OCI-LY7 (cell line): ENCODE results near the gene GAST. TPM values are rescaled to one million over a fixed set of nuclear protein-coding genes. Genes with fewer than 3 reads are reported as not detected.
"Not testable (repeated sequence)": the region's sequence is repeated elsewhere in the genome, so short reads cannot be mapped to it uniquely, and the experiment has no call there.

ENCODE experiments used
- BruUV-seq: library from RNA; stranded (reverse); fragments of 400-500 nt; replicated peaks from 2 replicates; lab custom pipeline; 2021; lab: Mats Ljungman, UMichigan
- CTCF ChIA-PET: fragments of 300-600 bp; sonication (Branson Sonifier 250); formaldehyde crosslinking; loops from one replicate; lab custom pipeline; 2022; ENCODE audit warnings: antibody characterized with exemption; ENCODE audit not compliant: unreplicated experiment; lab: Charles Lee
- POLR2A ChIA-PET: fragments of 300-600 bp; sonication (Branson Sonifier 250); formaldehyde crosslinking; loops from one replicate; lab custom pipeline; 2022; ENCODE audit warnings: antibody characterized with exemption; lab: Charles Lee
- DNase-seq: peaks from one replicate; pipeline ENCODE4 v3.0.0-alpha.2; 2015; ENCODE audit warnings: low spot score
- H2AFZ ChIP-seq: fragments of 200-600 bp; sonication (generic), shearing (Covaris generic); 2 replicates; pipeline ENCODE4 v1.6.1; 2014; ENCODE audit warnings: mild to moderate bottlenecking, antibody characterized with exemption, low read length, moderate library complexity
- H3K27ac ChIP-seq: fragments of 200-600 bp; sonication (generic); 2 replicates; pipeline ENCODE4 v1.5.1; 2014; ENCODE audit warnings: mixed run types, low read depth, mild to moderate bottlenecking, moderate library complexity, low read length, inconsistent platforms; ENCODE audit not compliant: poor library complexity, severe bottlenecking
- H3K36me3 ChIP-seq: fragments of 200-600 bp; sonication (generic); 2 replicates; pipeline ENCODE4 v1.6.1; 2014; ENCODE audit warnings: mild to moderate bottlenecking, antibody characterized with exemption, low read length, moderate library complexity, mixed read lengths; ENCODE audit not compliant: insufficient read depth
- H3K4me1 ChIP-seq: fragments of 200-600 bp; sonication (generic); 2 replicates; pipeline ENCODE4 v1.5.1; 2014; ENCODE audit warnings: mild to moderate bottlenecking, low read length; ENCODE audit not compliant: insufficient read depth, poor library complexity, severe bottlenecking
- H3K4me2 ChIP-seq: fragments of 200-600 bp; sonication (generic); 2 replicates; pipeline ENCODE4 v1.6.1; 2014; ENCODE audit warnings: mild to moderate bottlenecking, low read length
- H3K4me3 ChIP-seq: fragments of 200-600 bp; sonication (generic); 2 replicates; pipeline ENCODE4 v1.5.1; 2014; ENCODE audit warnings: mild to moderate bottlenecking, low read depth, low read length; ENCODE audit not compliant: poor library complexity, severe bottlenecking
- H3K79me2 ChIP-seq: fragments of 200-600 bp; sonication (generic); 2 replicates; pipeline ENCODE4 v1.6.1; 2016; ENCODE audit warnings: low read depth, mild to moderate bottlenecking, low read length, moderate library complexity, mixed read lengths; ENCODE audit not compliant: insufficient read depth
- H3K9me2 ChIP-seq: fragments of 200-600 bp; sonication (generic); 2 replicates; pipeline ENCODE4 v1.6.1; 2016; ENCODE audit warnings: mild to moderate bottlenecking, low read length, mixed read lengths; ENCODE audit not compliant: insufficient read depth
- H3K9me3 ChIP-seq: fragments of 200-600 bp; sonication (generic); 2 replicates; pipeline ENCODE4 v1.6.1; 2014; ENCODE audit warnings: mild to moderate bottlenecking, mixed run types, low read length, mixed read lengths
- H4K20me1 ChIP-seq: fragments of 200-600 bp; sonication (generic); 2 replicates; pipeline ENCODE4 v1.6.1; 2014; ENCODE audit warnings: mild to moderate bottlenecking, antibody characterized with exemption, low read length, moderate library complexity, mixed read lengths; ENCODE audit not compliant: insufficient read depth
- EZH2phosphoT487 ChIP-seq: fragments of 200-600 bp; sonication (generic); IDR thresholded peaks from 2 replicates; pipeline ENCODE4 v1.6.1; 2018; ENCODE audit warnings: low read depth, borderline replicate concordance, mild to moderate bottlenecking, mixed run types, antibody characterized with exemption, low read length, moderate library complexity, mixed read lengths
- intact Hi-C: fragments of 100-400 bp; cut with micrococcal nuclease; formaldehyde crosslinking; loops from one replicate; pipeline ENCODE4 v1.10.0; 2022; ENCODE audit not compliant: unreplicated experiment
- total RNA-seq, 2 experiments: library from RNA; depleted of rRNA in 1 of 2; stranded (reverse); fragments of >200 nt in 1 of 2; shearing (Covaris generic) in 1 of 2; gene quantifications; 2 replicates each; pipeline ENCODE4 v1.2.3, GENCODE V29; 2014 to 2022
- TF ChIP-seq, protein P1 (sequence below): fragments of 200-600 bp; sonication (generic); conservative IDR thresholded peaks from 2 replicates; pipeline ENCODE4 v1.5.1; 2014; ENCODE audit warnings: mild to moderate bottlenecking, antibody characterized with exemption, low read length, moderate library complexity, mixed read lengths

GAST gene
- total RNA-seq, 2 experiments from 2014 or later = not detected

GRCh38 chr17:41684035-41684434 is 28.1 kb upstream of the GAST start:
- H3K36me3 ChIP-seq = peaks cover 3% of the 10 kb centered on the region
- no peaks in the 10 kb centered on the region for H3K9me2 ChIP-seq
- peaks cover 9% of the 10 kb centered on the region for H3K4me1 ChIP-seq
- no peak overlapping the region for H3K4me2 ChIP-seq
- no peaks in the 10 kb centered on the region for H4K20me1 ChIP-seq
- no TSS peak for BruUV-seq
- H3K79me2 ChIP-seq = peaks cover 3% of the 10 kb centered on the region; the same call in 1 of the 2 replicates
- TF ChIP-seq EZH2phosphoT487 = no peak
- TF ChIP-seq, protein P1, sequence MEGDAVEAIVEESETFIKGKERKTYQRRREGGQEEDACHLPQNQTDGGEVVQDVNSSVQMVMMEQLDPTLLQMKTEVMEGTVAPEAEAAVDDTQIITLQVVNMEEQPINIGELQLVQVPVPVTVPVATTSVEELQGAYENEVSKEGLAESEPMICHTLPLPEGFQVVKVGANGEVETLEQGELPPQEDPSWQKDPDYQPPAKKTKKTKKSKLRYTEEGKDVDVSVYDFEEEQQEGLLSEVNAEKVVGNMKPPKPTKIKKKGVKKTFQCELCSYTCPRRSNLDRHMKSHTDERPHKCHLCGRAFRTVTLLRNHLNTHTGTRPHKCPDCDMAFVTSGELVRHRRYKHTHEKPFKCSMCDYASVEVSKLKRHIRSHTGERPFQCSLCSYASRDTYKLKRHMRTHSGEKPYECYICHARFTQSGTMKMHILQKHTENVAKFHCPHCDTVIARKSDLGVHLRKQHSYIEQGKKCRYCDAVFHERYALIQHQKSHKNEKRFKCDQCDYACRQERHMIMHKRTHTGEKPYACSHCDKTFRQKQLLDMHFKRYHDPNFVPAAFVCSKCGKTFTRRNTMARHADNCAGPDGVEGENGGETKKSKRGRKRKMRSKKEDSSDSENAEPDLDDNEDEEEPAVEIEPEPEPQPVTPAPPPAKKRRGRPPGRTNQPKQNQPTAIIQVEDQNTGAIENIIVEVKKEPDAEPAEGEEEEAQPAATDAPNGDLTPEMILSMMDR = no peak
- H2AFZ ChIP-seq = no peak overlapping the region
- H3K27ac ChIP-seq = no peak overlapping the region
- no peak overlapping the region for H3K4me3 ChIP-seq
- no peak for DNase-seq
- ChIA-PET CTCF (no interaction called here), POLR2A (no interaction called here)
- H3K9me3 ChIP-seq = no peaks in the 10 kb centered on the region
- intact Hi-C loops = loop anchor here (10.0 kb wide), 1 partner anchor 1089 kb away; no protein-coding TSS in a partner anchor

DNA sequence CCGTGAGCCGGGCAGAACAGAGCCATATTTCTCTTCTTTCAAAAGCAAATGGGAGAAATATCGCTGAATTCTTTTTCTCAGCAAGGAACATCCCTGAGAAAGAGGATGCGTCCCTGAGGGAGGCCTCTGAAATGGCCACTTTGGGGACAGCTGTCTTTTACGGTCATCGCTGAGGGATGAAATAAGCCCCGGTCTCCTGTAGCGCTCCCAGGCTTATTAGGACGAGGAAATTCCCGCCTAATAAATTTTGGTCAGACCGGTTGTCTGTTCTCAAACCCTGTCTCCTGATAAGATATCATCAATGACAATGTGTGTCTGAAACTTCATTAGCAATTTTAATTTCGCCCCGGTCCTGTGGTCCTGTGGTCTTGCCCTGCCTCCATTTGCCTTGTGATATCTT is 26.4 kb upstream of the GAST start:
- Histone ChIP-seq H3K36me3 (peaks cover 19% of the 10 kb centered on the region), H3K79me2 (peaks cover 18% of the 10 kb centered on the region), H3K4me1 (peaks cover 14% of the 10 kb centered on the region)
- H3K9me3 ChIP-seq, POLR2A ChIA-PET, BruUV-seq, H3K4me3 ChIP-seq, H3K9me2 ChIP-seq, CTCF ChIA-PET, H3K27ac ChIP-seq, DNase-seq, H3K4me2 ChIP-seq, H2AFZ ChIP-seq, H4K20me1 ChIP-seq: not testable (repeated sequence)
- intact Hi-C loops = loop anchor here (10.0 kb wide), 1 partner anchor 1091 kb away; no protein-coding TSS in a partner anchor

- DNase-seq = no peak
- Histone ChIP-seq H4K20me1 (peaks cover 14% of the 10 kb centered on the region), H3K36me3 (peaks cover 24% of the 10 kb centered on the region), H3K4me3 (no peak overlapping the region), H3K4me1 (peaks cover 19% of the 10 kb centered on the region), H3K9me3 (no peaks in the 10 kb centered on the region), H3K4me2 (no peak overlapping the region), H2AFZ (no peak overlapping the region), H3K27ac (no peak overlapping the region), H3K79me2 (peaks cover 24% of the 10 kb centered on the region), H3K9me2 (no peaks in the 10 kb centered on the region)
- BruUV-seq = no TSS peak
- intact Hi-C loops = loop anchor here (10.0 kb wide), 1 partner anchor 1091 kb away; no protein-coding TSS in a partner anchor
- CTCF ChIA-PET = no interaction called here
- POLR2A ChIA-PET = no interaction called here
- TF ChIP-seq, protein P1 = no peak
- no peak for TF ChIP-seq EZH2phosphoT487
Observed at GRCh38 chr17:41686281-41686680, 25.9 kb upstream of the GAST start.
